GM06990 (cell line): ENCODE data around the gene NFATC2.
A peak's percentile ranks its signal among the peaks of the same experiment; 100 is the strongest.

Experiments
- DNase-seq: peaks from one replicate; pipeline ENCODE4 v3.0.0-alpha.2; 2011; ENCODE audit not compliant: insufficient read length; ENCODE audit errors: extremely low read depth
- H3K27me3 ChIP-seq: replicated peaks from 2 replicates; pipeline ENCODE4 v1.6.0; 2011; ENCODE audit warnings: low read length; ENCODE audit not compliant: control insufficient read depth, insufficient read depth
- H3K36me3 ChIP-seq: 2 replicates; pipeline ENCODE4 v1.5.1; 2011; ENCODE audit warnings: low read length; ENCODE audit not compliant: control insufficient read depth, insufficient read depth
- H3K4me3 ChIP-seq: replicated peaks from 2 replicates; pipeline ENCODE4 v1.5.1; 2011; ENCODE audit warnings: low read depth, mild to moderate bottlenecking, control low read depth, low read length
- TF ChIP-seq, protein P1 (sequence below): IDR thresholded peaks from 2 replicates; pipeline ENCODE4 v1.5.1; 2011; ENCODE audit warnings: low read length, control low read depth, mild to moderate bottlenecking, inconsistent platforms; ENCODE audit not compliant: insufficient read depth, poor library complexity, severe bottlenecking

The NFATC2 gene

DNA sequence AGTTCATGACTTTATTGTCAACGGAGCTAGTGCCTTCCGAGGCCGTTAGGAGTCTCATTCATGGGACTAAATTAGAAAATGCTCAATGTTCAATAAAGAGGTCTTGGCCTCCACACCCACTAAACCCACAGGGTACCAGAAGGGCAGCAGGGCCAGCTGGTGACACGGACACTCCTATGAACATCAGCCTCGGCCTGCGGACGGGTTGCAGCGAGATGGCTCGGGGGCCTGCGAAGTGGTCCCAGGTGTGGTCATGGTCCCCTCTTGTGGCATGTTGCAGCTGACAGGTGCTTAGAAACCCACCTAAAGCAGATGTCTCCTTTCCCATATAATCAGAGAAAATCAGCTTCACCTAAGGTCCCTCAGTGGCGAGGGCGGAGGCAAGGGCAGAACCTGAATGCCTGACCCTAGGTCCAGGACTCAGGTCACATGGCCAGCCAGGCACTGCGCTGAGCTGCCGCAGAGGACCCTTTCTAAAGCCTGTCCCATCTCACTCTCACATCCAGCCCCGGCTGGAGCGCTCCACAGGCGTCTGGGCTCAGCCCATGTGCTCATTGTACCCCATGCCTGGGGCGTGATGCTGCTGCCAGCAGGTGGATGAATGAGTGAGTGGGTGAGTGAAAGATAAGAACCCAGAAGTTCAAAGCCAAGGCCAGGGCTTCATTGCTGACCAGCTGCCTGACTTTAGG lies 35.8 kb downstream of the NFATC2 start:
- no peak for DNase-seq
- no peak overlapping the region for H3K4me3 ChIP-seq
- TF ChIP-seq, protein P1, sequence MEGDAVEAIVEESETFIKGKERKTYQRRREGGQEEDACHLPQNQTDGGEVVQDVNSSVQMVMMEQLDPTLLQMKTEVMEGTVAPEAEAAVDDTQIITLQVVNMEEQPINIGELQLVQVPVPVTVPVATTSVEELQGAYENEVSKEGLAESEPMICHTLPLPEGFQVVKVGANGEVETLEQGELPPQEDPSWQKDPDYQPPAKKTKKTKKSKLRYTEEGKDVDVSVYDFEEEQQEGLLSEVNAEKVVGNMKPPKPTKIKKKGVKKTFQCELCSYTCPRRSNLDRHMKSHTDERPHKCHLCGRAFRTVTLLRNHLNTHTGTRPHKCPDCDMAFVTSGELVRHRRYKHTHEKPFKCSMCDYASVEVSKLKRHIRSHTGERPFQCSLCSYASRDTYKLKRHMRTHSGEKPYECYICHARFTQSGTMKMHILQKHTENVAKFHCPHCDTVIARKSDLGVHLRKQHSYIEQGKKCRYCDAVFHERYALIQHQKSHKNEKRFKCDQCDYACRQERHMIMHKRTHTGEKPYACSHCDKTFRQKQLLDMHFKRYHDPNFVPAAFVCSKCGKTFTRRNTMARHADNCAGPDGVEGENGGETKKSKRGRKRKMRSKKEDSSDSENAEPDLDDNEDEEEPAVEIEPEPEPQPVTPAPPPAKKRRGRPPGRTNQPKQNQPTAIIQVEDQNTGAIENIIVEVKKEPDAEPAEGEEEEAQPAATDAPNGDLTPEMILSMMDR, result no peak
- H3K27me3 ChIP-seq, result no peaks in the 10 kb centered on the region
- peaks cover 13% of the 10 kb centered on the region for H3K36me3 ChIP-seq

DNA sequence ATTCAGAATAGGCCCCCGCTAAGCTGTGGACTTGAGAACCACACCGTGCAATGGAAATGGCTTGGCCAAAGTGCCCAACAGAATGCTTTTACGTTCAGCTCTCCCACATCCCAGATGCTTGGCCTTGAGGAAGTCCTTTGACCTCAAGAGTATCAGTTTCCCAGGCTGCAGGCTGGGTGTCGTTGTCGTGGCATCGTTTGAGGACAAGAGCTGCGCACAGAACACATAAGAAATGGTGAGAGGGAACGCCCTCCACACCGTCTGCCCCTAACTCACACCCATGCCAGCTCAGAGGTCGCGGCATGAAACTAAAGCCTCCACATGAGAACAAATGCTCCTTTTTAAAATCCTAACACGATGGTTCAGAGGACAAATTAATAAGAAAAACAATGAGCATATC lies 37.0 kb downstream of the NFATC2 start:
- TF ChIP-seq, protein P1, result no peak
- Histone ChIP-seq H3K4me3 (no peak overlapping the region), H3K36me3 (peaks cover 13% of the 10 kb centered on the region), H3K27me3 (no peaks in the 10 kb centered on the region)
- DNase-seq, result no peak

DNA sequence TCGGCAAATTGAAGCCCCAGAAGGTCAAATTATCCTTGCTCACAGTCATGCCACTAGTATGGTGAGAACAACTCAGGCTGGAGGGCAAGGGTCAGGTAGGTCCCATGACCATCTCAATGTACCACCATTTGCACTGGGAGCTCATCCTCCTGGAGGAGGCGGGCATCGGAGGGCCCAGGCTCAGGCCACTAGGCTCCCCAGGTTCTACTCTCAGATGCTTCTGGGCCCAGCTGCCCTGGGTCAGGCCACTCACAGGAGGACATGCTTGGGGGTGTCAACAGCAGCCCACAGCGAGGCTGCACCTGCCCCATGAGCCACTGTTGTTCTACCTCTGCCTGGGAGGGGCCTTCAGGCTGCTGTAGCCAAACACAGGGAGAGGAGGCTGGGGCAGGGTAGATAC lies 39.1 kb downstream of the NFATC2 start:
- Histone ChIP-seq H3K36me3 (peaks cover 6% of the 10 kb centered on the region), H3K27me3 (no peaks in the 10 kb centered on the region), H3K4me3 (no peak overlapping the region)
- TF ChIP-seq, protein P1, result no peak
- DNase-seq, result no peak

DNA sequence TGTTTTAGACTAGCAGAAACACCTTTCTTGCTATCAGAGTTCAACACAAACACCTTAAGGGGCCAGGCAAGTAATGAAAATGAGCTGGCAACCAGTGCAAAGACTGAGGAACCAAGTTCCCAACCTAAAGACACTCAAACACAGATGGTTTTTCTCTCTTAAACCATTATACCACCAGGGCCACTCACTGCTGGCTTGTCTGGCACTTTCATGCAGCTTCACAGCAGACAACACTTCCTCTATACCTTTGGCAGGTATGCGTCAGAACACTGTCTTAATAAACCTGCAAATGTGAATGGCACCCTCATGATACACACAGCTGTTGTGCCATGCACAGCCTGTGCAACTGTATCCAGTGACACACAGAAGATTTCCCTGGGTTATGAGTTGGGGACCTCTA lies 41.6 kb downstream of the NFATC2 start:
- TF ChIP-seq, protein P1, result no peak
- H3K27me3 ChIP-seq, result no peaks in the 10 kb centered on the region
- H3K36me3 ChIP-seq, result no peaks in the 10 kb centered on the region; the same call in none of the 2 replicates
- H3K4me3 ChIP-seq, result no peak overlapping the region
- no peak for DNase-seq

DNA sequence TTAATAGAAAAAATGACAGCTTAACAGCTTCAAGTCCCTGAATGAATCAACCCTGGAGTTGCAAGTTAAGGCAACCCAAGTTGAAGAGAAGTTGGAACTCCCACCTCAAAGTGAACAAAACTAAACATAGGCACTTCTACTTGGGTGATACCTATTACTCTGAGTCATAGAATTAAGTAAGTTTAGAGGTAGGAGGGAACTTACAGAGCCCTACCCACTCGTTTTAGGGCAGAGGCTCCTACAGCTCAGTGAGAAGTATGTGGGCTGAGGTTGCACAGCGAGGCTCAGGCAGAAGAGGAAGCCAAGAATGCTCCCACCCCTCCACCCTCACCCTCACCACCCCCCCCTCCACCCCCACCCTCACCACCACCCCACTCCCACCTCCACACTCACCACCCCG lies 42.2 kb downstream of the NFATC2 start:
- H3K27me3 ChIP-seq, result no peaks in the 10 kb centered on the region
- no peak overlapping the region for H3K4me3 ChIP-seq
- peak; percentile 66 for DNase-seq
- peaks cover 1% of the 10 kb centered on the region for H3K36me3 ChIP-seq
- TF ChIP-seq, protein P1, result no peak
